GM19240 (cell line): ENCODE measurements around the gene MBNL1.

ENCODE experiments used
- DNase-seq: peaks from one replicate; pipeline ENCODE4 v3.0.0; 2011; ENCODE audit warnings: low spot score; ENCODE audit not compliant: insufficient read length

Gene MBNL1, protein sequence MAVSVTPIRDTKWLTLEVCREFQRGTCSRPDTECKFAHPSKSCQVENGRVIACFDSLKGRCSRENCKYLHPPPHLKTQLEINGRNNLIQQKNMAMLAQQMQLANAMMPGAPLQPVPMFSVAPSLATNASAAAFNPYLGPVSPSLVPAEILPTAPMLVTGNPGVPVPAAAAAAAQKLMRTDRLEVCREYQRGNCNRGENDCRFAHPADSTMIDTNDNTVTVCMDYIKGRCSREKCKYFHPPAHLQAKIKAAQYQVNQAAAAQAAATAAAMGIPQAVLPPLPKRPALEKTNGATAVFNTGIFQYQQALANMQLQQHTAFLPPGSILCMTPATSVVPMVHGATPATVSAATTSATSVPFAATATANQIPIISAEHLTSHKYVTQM

DNA sequence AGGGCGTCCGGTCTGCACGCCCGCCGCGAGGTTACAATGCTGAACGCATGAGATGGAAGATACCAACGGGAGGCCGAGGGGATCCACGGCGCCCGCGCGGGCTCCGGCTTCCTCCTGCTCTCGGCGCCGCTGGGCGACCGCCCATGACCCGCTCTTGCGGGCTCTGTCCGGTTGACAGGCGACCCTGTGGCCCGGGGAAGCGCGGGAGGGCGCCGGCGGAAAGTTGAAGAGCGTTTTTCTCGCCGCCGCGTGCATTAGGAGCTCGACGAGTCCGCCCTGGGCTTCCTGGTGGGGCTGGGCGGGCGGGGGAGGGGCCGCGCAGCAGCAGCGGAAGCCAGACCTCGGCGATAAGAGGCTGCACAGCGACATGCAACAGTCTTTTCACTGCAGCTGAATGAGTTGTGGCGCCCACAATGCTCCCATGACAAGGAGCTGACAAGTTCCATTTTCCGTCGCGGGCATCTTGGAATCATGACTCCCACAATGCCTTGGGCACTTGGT lies at the start of gene MBNL1:
TSS of gene MBNL1 (plus strand) at position 375 of the 501 bp plus-strand sequence. CDS start 31,265 bp downstream, outside the sequence.
- DNase-seq = no peak

DNA sequence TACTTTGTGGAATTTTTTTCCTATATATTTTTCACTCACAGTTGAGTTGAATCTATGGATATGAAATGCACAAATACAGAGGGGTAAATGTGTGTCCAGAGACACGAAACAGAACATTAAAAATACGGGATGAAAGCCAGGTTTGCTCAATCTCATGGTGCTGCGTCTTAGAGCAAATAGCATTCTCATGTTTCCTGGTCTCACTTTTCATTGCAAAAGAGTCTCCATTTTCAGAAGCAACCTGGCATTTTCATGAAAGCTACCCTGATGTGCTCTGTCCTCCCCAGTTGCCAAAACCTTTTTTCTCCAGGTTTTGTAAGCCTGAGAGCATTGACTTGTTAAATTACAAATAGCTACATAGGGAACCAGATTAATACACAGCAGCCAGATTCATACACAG lies 49.5 kb upstream of the MBNL1 start:
- no peak for DNase-seq

DNA sequence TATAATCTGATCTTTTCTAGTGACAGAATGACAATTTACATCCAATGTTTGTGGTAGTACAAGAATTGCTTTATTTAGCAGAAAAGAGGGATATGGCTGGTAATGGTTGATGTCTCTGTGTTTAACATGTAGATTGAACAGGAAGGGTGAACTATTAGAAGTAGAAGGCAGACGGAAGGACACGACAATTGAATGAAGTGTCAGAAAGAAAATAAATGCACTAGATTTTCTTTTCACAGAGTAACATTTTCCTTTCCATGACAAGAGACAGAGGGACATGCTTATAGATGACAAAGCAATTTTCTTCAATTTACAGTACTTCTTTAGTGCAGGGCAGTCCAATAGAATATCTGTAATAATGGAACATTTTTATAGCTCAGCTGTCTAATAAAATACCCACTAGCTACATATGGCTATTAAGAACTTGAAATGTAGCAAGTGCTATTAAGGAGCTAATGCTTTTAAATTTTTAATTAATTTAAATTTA lies 48.9 kb upstream of the MBNL1 start:
- no peak for DNase-seq

DNA sequence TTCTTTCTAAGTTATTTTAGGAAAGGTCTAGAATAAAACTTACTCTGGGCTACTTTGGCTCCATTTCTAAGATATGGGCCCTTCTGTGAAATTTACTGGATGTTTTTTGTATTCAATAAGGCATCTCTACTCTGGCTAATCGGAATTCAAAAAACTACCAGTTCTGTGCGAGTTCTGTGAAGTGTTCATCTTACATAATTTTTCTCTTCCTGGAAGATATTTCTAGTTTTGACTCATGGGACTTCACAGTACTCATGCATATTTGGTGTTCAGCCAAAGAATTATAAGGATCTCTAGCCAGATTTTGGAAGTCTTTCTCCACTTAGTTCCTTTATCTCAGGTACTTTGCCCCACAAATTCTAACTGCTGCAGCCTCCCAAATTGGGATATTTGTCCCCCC lies 46.4 kb upstream of the MBNL1 start:
- no peak for DNase-seq

DNA sequence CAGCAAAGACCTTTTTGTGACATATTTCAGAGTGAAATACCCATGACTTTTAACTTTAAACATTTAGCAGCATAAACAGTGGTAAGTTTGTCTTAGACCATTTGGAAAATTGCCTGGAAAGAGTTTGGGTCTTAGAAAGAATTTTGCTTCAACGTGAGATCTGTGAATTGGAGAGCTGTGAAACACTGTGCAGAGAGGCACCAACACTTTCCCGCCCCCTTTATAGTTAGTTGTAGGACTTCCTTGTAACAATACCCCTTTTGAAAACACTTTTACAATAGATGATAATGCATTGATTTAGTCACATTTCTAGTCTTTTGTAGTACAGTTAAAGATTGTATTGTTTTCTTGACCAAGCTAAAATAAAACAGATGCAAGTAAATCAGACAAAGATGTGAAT lies 43.5 kb upstream of the MBNL1 start:
- no peak for DNase-seq

DNA sequence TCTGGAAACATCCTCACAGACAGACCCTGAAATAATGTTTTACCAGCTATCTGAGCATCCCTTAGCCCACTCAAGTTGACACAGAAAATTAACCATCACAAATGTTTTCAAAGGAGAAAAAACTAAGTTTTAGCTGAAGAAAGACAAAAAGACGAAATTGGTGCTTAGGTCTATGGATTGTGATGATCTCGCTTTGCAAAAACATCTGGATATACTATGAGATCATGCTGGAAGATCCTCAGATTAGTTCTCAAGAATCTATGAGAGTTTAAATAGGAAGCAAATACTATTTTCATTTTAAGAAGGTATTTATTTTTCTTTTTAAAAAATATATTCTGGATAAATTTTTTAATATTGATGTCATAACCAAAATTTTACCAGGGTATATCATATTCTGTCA lies 42.6 kb upstream of the MBNL1 start:
- DNase-seq = no peak

DNA sequence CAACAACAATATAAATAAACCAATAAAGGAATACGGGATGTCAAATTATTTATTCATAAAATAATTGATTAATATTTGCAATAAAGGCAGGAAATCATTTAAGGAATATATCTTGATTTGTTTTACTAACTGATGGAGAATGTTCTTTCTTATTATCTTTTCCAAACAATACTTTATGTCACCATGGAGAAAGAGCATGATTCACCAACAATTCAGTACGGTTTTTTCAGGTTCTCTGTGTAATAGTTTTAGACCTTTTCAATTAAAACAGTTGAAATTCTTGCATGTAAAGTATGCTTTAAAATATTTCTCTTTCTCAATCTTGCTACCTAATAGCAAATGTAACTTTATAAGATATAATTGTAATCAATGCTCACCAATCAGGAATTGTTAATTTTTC lies 41.7 kb upstream of the MBNL1 start:
- no peak for DNase-seq

DNA sequence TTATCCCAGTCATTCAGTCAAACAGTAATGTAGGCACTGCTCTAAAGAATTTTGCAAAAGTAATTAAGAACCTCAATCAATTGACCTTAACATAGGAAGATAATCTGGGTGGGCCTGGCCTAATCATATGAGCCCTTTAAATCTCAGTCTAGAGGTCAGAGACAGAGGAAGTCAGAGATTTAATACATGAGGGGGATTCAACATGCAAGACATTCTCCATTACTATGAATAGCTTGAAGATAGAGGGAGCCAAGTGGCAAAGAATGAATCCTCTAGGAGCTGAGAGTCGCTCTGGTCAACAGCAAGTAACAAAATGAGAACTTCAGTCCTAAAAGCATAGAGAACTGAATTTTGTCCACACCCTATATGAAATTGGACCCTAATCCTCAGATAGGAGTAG lies 39.0 kb upstream of the MBNL1 start:
- no peak for DNase-seq

DNA sequence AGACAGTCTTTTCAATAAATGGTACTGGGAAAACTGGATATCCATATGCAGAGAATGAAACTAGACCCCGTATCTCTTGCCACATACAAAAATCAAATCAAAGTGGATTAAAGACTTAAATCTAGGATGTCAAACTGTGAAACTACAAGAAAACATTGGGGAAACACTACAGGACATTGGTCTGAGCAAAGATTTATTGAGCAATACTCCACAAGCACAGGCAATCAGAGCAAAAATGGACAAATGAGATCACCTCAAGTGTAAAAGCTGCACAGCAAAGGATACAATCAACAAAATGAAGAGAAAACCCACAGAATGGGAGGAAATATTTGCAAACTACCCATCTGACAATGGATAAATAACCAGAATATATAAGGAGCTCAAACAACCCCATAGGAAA lies 38.4 kb upstream of the MBNL1 start:
- no peak for DNase-seq

DNA sequence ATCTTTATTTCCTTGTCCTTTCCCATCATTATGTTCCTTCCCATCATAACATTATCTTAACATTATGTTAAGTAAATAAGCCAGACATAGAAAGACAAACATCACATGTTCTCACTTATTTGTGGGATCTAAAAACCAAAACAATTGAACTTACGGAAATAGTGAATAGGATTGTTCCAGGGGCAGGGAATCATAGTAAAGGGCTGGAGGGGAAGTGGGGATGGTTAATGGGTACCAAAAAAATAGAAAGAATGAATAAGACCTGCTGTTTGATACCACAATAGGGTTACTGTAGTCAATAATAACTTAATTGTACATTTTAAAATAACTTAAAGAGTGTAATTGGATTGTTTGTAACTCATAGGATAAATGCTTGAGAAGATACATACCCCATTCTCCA lies 36.7 kb upstream of the MBNL1 start:
- DNase-seq = no peak

DNA sequence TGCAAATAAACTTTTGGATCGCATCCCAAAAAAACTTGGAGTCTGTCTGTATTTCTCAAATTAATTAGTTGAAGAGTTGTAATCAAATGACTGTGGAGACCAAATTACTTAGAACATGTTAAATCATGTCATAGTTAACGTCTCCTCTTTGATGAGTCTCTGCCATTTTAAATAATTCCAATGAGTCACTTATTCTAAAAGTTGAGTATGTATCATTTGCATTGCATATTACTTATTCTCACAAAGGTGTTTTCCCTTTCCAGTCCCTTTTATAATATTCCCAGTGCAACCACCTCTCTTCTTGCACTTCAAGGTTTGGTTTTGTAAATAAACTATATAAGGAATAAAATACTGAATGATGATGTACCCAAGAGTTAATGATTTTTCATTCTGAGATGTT lies 36.0 kb upstream of the MBNL1 start:
- DNase-seq = no peak

DNA sequence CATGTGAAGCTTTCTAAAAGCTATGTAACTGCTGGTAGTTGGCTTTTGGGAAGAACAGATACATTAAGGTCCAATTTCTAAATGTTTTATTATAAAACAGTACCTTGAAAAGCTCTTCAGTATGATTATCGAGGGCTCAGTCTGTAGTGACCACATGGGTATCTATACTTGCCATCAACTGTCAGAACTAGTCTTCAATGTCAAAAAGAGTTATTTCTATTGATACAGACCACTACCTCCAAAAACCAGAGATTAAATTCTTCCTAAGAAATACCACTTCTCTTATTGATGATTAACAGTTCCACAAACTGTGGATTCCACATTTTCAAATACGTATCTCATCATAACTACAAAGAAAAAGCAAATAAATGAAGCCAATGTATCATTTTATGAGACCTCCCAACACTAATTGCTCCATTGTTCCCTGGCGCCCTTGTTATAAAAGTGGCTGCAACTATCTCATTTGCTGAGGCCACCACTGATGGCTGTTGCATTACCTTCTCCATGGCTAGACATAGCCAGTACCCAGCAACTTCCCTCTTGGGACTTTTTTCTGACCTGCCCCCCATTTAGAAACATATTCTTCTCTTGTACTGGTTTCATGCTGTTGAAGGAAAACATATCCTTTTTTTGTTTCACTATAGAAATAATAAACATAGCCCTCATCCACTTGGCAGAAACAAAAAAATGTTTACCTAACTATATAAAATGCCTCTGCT lies 33.9 kb upstream of the MBNL1 start:
- DNase-seq = no peak

DNA sequence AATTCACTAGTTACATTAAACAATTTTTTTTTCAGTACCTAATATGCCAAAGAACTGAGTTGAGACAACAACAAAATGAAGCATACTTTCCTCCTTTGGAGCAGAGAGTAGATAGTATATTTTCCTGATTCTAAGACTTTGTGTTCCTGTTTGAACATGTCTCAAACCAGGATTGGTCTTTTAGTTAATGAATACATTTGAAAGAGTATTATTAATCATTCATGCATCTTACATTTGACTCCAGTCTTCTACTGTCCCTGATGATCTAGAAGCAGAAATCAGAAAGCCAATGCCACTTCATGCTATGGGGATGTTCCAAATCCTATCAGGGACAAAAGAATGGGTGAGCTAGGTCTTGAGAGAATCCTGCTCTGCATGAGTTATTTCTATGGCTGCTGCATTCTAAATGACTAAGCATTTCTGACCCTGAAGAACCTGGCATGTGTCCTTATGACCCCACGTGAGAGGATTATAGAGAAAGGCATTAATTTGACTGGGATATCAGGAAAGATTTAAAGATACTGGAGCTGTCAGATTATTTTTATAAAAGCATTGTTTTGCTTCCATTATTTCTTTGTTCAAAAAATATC lies 32.9 kb upstream of the MBNL1 start:
- no peak for DNase-seq

DNA sequence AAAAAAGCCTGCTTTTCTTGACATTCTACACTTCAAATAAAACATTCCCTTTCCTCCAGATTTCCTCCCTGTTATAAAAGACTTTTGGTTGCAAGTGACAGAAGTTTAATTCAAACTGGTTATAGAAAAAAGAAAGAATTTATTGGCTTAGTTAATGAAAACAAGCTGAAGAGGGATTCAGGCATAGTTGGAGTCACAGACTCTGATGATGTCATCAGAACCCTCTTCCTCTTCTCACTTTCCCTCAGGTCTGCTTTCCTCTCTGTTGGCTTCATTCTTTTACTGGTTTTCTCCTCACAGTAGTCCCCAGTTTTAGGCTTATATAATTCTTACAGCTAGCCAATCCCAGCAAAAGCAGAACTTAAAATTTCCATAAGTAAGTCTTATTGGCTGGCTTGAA lies 32.0 kb upstream of the MBNL1 start:
- no peak for DNase-seq

DNA sequence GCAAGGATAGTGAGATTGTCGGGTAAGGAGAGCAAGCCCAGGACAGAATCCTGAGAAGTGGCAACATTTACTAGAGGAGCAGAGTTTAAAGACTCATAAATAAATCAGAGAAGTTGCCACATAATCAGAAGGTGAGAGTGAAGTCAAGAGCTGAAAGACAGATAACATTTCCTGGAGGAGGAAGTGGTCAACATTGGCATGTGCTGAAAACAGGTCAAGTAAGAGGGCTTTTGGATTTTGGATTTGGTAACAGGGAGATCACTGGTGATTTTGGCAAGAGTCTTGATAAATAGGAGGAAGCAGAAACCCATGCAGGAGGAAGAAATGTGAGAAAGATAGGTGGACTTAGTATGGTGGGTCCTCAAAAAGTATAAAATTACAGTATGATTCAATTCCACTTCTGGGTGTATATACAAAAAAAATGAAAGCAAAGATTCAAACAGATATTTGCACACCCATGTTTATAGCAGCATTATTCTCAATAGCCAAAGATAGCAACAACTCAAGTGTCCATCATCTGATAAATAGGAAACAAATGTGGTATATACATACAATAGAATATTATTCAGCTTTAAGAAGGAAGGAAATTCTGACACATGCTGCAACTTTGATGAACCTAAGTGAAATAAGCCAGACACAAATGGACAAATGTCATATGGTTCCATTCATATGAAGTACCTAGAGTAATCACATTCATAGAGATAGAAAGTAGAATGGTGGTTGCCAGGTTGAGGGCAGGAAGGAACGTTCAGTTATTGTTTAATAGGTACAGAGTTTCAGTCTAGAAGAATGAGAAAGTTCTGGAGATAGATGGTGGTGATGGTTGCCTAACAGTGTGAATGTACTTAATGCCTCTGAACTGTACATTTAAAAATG lies 27.3 kb upstream of the MBNL1 start:
- no peak for DNase-seq

DNA sequence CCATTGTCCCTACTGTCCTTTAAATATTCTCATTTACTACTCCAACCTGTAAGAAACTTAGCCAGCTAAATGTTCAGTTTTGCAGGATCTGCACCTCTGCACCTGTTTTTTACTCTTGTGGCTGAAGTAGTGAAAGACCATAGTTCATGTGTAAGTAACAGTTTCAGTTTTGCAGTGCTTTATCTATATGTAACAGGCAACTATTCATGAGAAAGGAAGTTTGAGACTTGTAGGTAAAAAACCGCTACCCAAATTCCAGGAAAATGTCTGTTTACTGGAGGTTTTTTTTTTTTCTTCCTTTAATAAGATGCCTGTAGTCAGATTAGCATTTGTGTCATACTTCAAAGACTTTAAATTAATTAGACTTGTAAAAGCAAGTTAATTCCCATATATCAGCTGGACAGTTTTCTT lies 25.4 kb upstream of the MBNL1 start:
- DNase-seq = no peak

DNA sequence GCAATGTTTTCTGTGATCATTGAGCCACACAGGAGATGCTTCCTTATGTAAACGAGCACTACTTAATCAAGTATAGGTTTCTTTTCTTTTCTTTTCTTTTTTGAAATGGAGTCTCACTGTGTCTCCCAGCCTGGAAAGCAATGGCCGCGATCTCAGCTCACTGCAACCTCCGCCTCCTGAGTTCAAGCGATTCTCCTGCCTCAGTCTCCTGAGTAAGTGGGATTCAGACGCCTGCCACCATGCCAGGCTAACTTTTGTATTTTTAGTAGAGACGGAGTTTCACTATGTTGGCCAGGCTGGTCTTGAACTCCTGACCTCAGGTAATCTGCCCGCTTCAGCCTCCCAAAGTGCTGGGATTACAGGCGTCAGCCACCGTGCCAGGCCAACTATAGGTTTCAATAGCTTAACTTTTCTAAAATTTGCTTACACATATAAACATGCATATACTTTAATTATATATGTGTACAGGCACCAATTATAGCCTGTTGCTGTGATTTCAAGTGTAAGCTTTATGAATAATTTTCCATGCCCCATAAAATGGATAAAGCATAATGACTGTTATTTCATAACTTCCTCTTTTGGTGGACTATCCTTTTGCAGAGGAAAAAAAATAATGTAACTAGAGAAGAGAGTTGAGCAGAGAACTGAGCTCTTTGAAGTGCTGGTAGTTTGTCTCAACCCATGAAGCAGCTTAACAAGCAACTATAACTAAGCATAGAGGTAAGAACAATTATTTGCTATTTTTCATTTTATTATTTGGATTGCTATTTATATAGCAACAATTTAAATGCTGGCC lies 24.8 kb upstream of the MBNL1 start:
- DNase-seq = no peak

DNA sequence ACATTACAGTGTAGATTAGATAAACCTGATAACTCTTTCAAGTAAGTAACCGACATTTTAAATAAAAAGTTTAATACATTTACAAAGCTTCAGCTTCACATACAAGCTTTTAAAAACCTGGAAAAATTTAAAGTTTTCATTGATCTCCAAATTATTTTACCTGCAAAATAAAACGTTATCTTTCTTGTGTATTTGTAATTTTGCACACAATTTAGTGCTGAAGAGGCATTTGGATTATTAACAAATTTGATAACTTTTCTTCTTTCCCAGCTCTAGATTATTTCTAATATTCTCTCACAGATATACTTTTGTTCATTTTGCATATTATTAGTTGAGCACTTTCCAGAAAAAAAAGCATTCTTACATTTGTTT lies 24.2 kb upstream of the MBNL1 start:
- no peak for DNase-seq

DNA sequence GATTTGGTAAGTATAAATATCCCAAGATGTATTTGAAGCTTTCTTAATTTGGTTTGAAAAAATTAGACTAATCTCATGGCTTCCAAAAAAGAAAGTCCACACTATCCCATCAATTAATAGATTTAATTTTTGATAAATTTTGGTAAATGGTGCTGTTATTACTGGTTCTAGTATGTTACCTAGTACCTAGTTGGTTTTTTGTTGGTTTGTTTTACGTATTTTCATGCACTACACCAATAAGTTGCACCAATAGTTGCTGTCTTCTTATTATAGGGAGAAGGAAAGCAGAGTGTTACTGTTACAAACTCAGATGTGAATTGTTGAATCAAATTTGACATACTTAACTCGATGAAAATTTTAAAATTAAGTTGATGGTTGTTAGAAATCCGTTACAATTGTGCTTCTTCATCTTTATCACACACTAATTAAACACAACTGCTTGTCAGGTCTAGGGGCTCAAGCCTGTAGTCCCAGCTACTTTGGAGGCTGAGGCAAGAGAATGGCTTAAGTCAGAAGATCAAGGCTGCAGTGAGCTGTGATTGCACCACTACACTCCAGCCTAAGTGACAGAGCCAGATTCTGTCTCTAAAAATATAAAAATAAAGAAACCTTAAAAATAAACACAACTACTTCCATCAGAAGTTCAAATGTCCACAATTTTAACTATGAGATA lies 23.1 kb upstream of the MBNL1 start:
- no peak for DNase-seq

DNA sequence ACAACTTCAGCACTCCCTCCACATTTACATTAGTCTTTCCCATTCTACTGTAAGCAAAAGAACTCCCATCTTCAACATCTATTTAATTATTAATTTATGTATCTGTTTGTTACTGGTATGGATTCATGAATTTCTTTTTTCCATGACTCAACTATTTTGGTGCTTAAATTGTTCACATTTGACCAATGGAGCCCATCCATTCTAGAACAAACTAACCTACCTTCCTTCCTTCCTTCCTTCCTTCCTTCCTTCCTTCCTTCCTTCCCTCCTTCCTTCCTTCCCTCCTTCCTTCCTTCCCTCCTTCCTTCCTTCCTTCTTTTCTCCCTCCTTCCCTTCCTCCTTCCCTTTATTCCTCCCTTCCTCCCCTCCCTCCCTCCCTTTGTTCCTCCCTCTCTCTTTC lies 16.8 kb upstream of the MBNL1 start:
- DNase-seq = no peak
